Activated CD8-positive, alpha-beta memory T cell treated with anti-CD3 and anti-CD28 coated beads for 36 hours (primary cell): ENCODE results near the gene F2RL3. TPM values are rescaled to one million over a fixed set of nuclear protein-coding genes. Genes with fewer than 3 reads are reported as not detected.
"Not testable (repeated sequence)": the region's sequence is repeated elsewhere in the genome, so short reads cannot be mapped to it uniquely, and the experiment has no call there.

Experiments used
- CTCF ChIA-PET: fragments of 350-600 bp; sonication (Branson Sonifier 250); formaldehyde crosslinking; loops from one replicate; lab custom pipeline; 2021; ENCODE audit warnings: antibody characterized with exemption; lab: Charles Lee
- POLR2A ChIA-PET: fragments of 350-600 bp; sonication (Branson Sonifier 250); formaldehyde crosslinking; loops from one replicate; lab custom pipeline; 2021; ENCODE audit warnings: antibody characterized with exemption; lab: Charles Lee
- total RNA-seq, 2 experiments: library from RNA; stranded (reverse); gene quantifications; one replicate each; pipeline ENCODE4 v1.2.3, GENCODE V29; 2021

The F2RL3 gene
- total RNA-seq, 2 experiments from 2014 or later: not detected

DNA sequence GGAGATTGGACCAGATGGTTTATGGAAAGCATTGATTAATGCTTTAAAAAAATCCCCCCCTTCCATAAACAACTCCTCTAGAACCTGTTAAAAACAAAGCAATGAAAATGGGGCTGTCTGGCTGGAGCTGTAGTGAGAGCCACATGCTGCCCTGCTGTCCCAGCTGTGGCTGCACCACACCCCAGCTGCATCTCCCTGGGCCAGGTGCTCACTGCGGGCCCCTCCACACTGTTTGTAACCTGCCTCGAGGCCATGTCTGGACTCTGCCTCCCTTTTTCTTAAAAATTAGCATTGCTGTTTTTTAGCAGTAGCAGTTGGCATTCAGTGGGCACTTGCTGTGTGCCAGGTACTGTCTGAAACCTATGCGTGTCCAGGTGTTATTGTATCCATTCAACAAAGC lies 15.2 kb upstream of the F2RL3 start:
- CTCF ChIA-PET: no interaction called here
- POLR2A ChIA-PET: no interaction called here

DNA sequence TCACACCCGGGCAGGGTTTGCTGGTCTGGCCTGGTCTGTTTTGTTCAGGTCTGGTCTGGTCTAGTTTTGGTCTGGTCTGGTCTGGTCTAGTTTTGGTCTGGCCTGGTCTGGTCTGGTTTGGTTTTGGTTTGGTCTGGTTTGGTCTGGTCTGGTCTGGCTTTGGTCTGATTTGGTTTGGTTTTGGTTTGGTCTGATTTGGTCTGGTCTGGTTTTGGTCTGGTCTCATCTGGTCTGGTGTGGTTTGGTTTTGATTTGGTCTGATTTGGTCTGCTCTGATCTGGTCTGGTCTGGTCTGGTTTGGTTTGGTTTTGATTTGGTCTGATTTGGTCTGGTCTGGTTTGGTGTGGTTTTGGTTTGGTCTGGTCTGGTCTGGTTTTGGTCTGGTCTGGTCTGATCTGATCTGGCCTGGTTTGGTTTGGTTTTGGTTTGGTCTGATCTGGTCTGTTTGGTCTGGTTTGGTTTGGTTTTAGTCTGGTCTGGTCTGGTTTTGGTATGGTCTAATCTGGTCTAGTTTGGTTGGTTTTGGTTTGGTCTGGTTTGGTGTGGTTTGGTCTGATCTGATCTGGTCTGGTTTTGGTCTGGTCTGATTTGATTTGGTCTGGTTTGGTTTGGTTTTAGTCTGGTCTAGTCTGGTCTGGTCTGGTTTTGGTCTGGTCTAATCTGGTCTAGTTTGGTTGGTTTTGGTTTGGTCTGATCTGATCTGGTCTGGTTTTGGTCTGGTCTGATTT lies 14.4 kb upstream of the F2RL3 start:
- CTCF ChIA-PET: no interaction called here
- POLR2A ChIA-PET: no interaction called here

GRCh38 chr19:16874978-16875299 lies 13.9 kb upstream of the F2RL3 start:
- POLR2A ChIA-PET, CTCF ChIA-PET: not testable (repeated sequence)

- CTCF ChIA-PET: no interaction called here
- POLR2A ChIA-PET: no interaction called here
Measured at GRCh38 chr19:16875584-16876555, 12.9 kb upstream of the F2RL3 start.

DNA sequence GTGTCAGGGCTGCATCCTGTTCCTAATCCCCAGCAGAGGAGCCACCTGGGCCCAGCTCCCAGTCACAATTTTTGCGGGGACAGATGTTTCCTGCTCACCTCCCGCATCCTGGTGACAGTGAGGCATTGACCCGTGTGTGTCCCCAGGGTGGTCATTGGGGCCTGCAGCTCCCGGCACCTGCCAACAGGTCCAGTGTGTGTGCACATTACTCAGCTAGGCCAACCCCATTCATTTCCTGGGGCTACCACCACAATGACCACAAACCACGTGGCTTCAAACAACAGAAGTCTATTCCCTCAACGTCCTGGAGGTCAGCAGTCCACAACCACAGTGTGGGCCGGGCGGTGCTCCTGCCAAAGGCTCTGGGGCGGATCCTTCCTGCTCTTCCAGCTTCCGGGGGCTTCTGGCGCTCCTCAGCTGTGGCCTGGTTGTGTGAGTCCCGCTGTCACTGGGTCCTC lies 11.9 kb upstream of the F2RL3 start:
- ChIA-PET CTCF (no interaction called here), POLR2A (no interaction called here)

DNA sequence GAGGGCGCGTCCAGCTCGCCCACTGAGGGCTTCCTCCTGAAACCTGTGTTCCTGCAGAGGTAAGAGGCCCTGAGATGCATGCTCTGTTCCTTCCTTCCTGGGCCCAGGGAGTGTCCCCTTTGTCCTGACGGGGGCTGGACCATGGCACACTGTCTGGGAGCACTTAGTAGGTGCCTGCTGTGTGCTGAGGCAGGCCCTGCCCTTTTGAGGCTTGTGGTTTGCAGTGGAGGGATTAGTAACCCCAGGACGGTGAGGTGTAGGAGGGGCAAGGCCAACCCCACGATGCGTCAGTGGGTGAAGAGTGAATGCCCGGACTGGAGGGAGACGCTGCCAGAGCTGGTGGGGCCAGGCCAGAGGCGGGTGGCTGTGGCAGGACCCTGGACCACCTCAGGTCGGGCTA lies 11.2 kb upstream of the F2RL3 start:
- ChIA-PET POLR2A (no interaction called here), CTCF (no interaction called here)

DNA sequence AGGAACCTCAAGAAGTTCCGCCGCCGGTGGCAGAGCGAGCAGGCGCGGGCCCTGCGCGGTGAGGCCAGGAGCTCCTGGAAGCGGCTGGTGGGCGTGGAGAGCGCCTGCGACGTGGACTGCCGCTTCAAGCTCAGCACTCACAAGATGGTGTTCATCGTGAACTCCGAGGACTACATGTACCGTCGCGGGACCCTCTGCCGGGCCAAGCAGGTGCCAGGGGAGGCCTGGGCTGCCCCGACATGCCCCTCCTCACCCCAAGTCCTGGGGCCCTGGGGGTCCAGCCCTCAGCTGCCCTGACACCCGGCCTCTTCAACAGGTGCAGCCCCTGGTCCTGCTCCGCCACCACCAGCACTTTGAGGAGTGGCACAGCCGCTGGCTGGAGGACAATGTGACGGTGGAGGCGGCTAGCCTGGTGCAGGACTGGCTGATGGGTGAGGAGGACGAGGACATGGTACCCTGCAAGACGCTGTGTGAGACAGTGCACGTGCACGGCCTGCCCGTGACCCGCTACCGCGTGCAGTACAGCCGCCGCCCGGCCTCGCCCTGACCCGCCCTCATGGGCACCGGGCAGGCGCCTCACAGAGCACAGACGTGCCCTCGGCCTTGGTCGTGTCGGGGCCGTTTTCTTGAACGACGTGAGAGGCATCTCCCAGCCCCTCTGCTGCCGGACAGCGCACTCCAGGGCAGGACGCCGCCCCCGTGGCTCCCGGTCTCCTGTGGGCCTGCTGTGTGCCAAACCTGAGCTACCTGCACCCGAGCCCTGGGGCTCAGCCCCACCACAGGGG lies 10.4 kb upstream of the F2RL3 start:
- ChIA-PET CTCF (no interaction called here), POLR2A (no interaction called here)

- ChIA-PET CTCF (no interaction called here), POLR2A (no interaction called here)
Measured at GRCh38 chr19:16880884-16881554, 7.8 kb upstream of the F2RL3 start.

DNA sequence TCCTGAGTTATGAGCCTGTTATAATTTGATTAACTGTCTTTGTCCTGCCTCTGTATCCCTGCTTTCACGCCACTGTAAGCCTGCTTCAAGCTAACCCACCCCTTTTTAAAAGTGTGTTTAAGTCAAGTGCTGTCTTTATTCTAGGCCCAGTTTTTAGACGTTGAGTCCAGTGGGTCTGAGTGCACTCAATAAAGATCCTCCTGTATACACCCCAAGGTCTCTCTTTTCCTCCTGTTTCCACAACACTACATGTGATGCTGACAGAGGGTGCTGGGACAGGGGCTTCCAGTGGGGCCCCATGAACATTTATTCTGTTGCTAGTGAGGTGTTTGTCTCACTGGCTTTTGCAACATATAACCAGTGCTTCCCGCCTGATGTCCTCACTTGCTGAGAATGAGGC lies 6.7 kb upstream of the F2RL3 start:
- ChIA-PET CTCF (no interaction called here), POLR2A (no interaction called here)

- ChIA-PET POLR2A (no interaction called here), CTCF (no interaction called here)
Measured at GRCh38 chr19:16883522-16883921, 5.3 kb upstream of the F2RL3 start.

DNA sequence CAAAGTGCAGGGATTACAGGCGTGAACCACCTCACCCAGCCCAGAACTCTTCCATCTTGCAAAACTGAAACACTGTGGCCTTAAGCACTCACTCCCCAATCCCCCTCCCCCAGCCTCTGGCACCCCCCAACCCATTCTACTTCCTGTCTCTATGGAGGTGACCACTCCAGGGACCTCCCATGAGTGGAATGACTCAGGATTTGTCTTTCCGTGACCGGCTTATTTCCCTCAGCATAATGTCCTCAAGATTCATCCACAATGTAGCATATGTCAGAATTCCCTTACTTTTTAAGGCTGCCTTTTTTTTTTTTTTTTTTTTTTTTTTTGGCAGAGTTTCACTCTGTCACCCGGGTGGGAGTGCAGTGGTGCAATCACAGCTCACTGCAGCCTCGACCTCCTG lies 3.6 kb upstream of the F2RL3 start:
- POLR2A ChIA-PET: no interaction called here

DNA sequence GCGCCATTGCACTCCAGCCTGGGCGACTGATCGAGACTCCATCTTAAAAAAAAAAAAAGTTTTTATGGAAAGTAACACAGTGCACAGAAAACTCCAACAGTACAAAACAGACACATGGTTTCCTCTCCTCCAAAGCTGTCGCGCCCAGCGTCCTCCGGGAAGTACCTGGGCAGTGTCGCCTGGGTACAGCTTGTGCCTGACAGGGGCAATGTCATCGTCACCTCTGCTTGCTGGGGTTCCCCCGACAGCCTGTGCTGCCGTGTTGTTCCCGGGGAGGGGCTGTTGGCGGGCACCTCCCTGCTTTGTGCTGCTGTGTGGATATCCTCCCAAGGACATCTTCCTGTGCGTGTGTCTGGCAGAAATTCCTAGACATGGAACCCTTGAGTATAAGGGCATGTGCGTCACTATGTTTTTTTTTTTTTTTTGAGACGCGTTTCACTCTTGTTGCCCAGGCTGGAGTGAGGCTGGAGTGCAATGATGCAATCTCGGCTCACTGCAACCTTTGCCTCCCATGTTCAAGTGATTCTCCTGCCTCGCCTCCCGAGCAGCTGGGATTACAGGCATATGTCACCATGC lies 2.4 kb upstream of the F2RL3 start:
- POLR2A ChIA-PET: no interaction called here
- CTCF ChIA-PET: no interaction called here

More for the DNA sequence above, 3.6 kb upstream of the F2RL3 start:
- CTCF ChIA-PET: interaction anchor here (0.6 kb wide), 1 partner anchor 97 kb away, joined by 4 read pairs; no protein-coding TSS in a partner anchor

DNA sequence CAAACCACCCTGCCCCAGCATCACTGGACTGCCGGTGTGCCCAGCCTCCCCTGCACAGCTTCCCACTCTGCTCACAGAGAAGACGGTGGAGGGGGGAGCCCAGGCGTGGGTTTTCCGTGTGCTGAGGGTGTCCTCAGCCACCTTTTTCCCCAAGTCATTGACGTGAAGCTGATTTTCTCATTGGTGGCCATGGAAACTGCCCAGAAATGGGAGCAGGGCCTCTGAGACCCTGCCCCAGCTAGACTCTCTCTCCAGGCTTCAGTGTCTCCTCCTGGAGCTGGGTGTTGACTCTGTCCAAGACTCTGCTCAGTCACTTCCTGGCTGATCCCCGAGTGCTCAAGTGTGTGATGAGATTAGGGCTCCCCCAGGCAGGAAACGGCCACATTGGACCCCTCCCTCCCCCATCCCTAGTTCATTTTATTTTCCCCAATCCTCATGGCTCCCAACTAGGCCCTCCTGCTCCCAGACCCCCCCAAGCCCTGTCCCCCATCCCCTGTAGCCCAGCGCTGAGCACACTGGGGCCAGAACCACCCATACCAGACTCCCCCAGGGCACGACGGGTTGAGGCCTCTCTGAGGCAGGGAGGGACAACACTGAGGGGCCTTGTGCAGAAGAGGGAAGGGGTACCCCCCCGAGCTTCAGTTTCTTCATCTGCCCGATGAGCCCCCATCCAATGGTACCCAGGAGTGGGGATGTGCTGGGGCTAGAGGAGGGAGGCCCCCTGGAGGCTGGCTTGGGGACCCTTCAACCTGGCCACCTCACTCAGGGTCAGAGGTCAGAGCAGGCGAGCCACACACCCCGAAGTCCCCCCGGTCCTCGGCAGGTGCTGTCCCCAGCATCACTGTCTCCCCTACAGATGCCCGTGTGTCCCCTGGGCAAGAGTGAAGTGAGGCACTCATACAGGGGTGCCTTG lies 1.2 kb upstream of the F2RL3 start:
- ChIA-PET CTCF (no interaction called here), POLR2A (no interaction called here)

DNA sequence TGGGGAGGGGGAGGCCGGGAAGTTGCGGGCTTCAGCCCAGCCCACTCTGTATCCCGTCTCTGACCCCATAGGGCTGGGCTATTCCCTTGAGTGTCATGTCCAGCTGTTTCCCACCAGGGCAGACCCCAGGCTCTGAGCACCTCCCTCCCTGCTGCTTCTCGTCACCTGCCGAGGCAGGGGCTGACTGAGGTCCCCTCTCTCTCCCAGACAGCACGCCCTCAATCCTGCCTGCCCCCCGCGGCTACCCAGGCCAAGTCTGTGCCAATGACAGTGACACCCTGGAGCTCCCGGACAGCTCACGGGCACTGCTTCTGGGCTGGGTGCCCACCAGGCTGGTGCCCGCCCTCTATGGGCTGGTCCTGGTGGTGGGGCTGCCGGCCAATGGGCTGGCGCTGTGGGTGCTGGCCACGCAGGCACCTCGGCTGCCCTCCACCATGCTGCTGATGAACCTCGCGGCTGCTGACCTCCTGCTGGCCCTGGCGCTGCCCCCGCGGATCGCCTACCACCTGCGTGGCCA lies 625 bp downstream of the F2RL3 start:
- CTCF ChIA-PET: no interaction called here

GRCh38 chr19:16889883-16890460 lies 1.2 kb downstream of the F2RL3 start:
- ChIA-PET POLR2A (no interaction called here), CTCF (no interaction called here)

More for the DNA sequence above, 625 bp downstream of the F2RL3 start:
- POLR2A ChIA-PET: no interaction called here

DNA sequence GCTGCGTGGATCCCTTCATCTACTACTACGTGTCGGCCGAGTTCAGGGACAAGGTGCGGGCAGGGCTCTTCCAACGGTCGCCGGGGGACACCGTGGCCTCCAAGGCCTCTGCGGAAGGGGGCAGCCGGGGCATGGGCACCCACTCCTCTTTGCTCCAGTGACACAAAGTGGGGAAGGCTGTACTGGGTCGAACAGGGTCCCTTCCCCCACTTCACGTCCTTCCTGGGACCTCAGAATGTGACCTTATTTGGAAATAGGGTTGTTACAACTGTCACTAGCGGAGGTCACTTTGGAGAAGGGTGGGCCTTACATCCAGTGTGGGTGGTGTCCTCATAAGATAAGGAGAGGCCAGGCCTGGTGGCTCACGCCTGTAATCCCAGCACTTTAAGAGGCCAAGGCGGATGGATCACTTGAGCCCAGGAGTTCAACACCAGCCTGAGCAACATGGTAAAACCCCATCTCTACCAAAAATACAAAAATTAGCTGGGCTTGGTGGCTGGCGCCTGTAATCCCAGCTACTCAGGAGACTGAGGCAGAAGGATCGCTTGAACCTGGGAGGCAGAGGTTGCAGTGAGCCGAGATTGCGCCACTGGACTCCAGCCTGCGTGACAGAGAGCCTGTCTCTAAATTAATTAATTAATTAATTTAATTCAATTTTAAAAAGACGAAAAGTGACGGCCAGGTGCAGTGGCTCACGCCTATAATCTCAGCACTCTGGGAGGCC lies 1.8 kb downstream of the F2RL3 start:
- CTCF ChIA-PET: interaction anchor here (0.6 kb wide), 1 partner anchor 63 kb away, joined by 5 read pairs; no protein-coding TSS in a partner anchor
- POLR2A ChIA-PET: no interaction called here
